HG03066 (cell line): ENCODE measurements around the gene FOXP4.

Source experiments
- ATAC-seq: cut with Tn5 transposase; IDR thresholded peaks from one replicate; pipeline ENCODE4 v1.9.1; 2021; ENCODE audit warnings: low read depth; ENCODE audit not compliant: unreplicated experiment

FOXP4 gene

GRCh38 chr6:41580690-41581089, 34.5 kb downstream of the FOXP4 start:
- no peak for ATAC-seq

DNA sequence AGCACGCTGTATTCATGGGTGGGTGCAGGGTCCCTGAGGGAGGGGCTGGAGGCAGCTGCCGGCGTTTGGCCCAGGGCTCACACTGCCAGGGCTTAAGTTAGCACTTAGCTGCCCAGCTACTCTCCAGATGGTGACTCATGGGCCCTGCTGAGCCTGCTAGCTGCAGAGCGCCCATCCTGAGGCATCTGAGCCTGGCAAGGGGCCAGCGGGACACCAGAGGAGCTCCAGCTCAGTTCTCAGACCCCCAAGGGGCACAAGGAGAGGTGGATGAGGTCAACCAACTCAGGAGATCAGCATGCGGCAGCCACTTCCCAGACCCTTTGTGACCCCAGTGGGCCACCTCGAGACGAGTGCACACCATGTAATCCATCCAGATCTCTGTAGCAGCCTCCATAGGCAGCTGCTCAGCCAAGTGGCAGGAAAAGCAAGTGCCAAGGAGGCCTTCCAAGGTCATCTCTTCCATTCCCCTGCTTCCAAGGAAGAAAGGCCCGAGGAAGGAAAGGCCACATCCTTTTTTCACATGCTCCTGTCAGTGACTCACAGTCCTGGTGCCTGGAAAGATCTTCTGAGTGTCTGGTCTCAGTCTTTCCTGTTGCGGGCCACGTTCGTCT, 35.3 kb downstream of the FOXP4 start:
- no peak for ATAC-seq

DNA sequence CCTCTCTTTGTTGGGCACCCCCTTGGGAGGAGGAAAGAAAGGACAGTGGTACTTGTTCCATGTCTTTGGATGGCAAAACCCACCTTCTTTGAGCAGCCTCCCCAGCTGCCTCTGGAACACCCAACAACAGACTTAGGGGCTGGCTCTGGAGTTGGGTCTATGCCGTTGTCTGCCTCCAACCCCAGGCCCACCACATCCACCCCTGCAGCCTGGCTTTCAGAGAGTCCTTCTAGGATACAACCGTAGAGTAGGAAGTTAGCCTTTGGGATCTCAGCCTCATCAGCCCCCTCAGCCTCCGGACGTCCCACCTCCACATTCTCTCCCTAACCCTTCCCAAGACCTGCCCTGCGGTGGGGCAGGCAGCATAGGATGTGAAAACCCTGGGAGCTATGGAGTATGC, 36.4 kb downstream of the FOXP4 start:
- no peak for ATAC-seq

DNA sequence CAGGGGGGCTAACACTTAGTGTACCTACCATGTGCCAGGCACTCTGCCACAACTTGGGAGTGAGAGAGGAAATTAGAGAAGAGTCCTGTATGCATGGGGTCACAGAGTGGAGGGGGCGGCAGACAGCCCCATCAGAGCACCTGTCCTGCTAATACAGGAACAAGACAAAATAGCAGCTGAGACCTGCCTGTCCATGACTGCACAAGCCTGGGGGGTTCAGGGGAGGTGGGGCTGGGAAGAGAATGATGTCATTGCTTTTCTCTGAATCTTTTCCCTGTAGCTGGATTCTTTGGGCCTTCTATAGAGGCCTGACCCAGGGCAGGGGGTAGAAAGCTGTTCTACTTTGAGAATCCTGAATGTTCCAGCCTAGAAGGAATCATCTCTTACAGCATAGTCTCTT, 37.4 kb downstream of the FOXP4 start:
- no peak for ATAC-seq

DNA sequence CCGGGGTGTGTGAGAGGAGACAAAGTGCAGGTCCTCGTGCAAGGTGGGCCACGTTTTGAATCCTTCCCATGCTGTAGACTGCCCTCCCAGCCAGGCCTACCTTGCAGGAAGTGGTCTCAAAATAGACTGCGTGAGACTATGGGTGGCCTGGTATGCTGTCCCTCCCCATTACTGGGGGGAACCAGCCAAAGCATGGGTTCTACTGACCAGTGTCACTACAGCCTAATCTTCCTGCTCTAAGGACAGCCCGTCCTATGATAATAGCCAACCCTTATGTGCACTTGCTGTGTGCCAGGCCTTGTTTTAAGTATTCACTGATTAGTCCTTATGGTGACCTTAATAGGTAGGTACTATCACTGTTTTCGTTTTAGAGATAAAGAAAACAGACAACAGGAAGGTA, 38.0 kb downstream of the FOXP4 start:
- ATAC-seq, result no peak

GRCh38 chr6:41584668-41585205, 38.6 kb downstream of the FOXP4 start:
- ATAC-seq, result no peak

DNA sequence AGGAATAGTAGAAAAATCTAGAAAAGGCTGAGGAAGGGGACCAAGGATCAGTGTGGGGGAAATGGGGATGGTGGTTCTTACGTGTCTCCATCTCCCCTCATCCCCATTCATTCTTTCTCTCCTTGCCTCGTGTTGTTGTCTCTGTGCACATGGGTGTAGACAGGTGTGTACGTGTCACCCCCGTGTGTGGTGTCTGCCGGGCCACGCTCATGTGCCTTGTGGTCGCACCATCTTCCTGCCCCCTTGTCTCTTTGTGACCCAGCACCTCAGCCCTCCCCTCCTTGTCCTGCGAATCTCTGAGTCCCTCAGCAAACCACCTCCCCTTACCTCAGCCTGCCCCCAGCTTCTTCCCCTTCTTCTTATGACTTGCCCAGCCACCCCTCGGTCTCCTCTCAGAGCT, 39.4 kb downstream of the FOXP4 start:
- no peak for ATAC-seq

- ATAC-seq, result no peak
Measured at GRCh38 chr6:41586252-41587007, 40.2 kb downstream of the FOXP4 start.

DNA sequence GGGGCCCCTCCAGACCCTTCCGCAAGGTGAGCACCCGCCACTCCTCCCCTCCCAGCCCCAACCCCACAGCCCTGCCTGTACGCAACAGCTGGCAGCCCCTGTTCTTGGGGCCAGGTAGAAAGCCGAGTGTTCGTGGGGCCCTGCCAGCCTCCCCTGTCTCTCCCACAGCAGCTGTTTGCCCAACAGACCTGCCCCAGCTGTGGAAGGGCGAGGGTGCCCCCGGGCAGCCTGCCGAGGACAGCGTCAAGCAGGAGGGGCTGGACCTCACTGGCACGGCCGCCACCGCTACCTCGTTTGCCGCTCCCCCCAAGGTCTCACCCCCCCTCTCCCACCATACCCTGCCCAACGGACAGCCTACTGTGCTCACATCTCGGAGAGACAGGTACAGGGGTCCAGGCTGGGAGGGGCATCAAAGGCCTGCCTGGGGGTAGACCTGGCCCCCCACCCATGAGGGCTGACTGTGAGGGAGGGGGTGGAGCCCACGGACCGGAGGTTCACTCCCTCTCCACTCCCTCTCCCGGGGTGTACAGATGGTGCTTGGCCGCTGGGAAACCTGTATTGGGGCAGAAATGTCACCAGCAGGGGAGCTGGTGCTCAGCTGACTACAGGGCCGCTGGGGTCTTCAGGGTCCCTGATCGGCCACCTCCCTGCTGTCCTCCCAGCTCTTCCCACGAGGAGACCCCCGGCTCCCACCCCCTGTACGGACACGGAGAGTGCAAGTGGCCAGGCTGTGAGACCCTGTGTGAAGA, 41.1 kb downstream of the FOXP4 start:
- ATAC-seq, result no peak

- no peak for ATAC-seq
Measured at GRCh38 chr6:41588111-41588510, 41.9 kb downstream of the FOXP4 start.

GRCh38 chr6:41589223-41589622, 43.0 kb downstream of the FOXP4 start:
- no peak for ATAC-seq

GRCh38 chr6:41589636-41590622, 43.7 kb downstream of the FOXP4 start:
- no peak for ATAC-seq

GRCh38 chr6:41591122-41591521, 44.9 kb downstream of the FOXP4 start:
- ATAC-seq, result no peak

- no peak for ATAC-seq
Measured at GRCh38 chr6:41591859-41592502, 45.8 kb downstream of the FOXP4 start.

- ATAC-seq, result no peak
Measured at GRCh38 chr6:41593406-41593805, 47.2 kb downstream of the FOXP4 start.

- ATAC-seq, result no peak
Measured at GRCh38 chr6:41593839-41594238, 47.7 kb downstream of the FOXP4 start.

DNA sequence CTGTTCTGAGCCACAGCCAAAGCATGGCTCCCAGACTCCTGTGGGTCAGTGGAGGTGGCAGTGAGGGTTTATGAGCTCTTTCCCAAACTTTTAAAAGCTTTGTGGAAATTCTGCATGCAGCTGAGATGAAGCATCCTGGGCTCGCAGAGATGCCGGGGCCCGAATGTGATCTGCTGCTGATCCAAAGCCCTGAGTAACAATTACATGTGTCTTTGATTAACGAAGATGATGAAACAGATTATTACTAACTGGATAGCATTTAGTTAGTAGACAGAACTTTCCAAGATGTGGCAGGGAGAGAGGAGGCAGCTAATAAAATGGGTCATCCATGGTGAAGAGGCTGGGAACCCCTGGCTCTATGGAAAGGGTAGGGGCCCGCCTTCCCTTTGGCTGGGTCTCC, 48.1 kb downstream of the FOXP4 start:
- ATAC-seq, result no peak

GRCh38 chr6:41594766-41595165, 48.6 kb downstream of the FOXP4 start:
- no peak for ATAC-seq

DNA sequence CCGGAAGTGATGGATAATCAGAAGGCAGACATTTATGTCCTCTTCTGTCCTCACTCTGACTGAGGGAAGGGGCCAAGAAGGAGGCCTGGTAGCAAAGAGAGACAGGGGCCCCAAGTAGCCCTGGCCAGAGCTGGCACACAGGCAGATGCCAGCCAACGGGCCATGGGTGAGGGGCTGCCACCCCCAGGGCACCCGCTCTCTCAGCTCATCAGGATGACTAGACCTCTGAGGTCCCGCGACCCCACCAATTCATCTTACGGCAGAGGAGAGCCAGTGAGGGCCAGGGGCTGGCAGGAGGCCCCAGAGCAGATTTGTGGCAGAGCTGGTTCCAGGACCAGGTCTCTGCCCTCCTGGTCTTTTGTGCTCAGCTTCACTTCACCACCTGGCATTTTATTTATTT, 49.0 kb downstream of the FOXP4 start:
- ATAC-seq, result no peak
